SK-N-SH treated with all-trans-retinoic acid at 6 μM for 48 hours (cell line): ENCODE results near the gene CCIN.

Experiments used
- ATAC-seq: fragments of 200-7000 bp; cut with Tn5 transposase; 3 replicates; pipeline ENCODE4 v1.9.1; 2020; ENCODE audit warnings: mild to moderate bottlenecking, moderate library complexity
- ARNTL ChIP-seq: fragments of 450-650 bp; formaldehyde crosslinking; IDR thresholded peaks from 2 replicates; pipeline ENCODE4 v1.5.0; 2020; ENCODE audit warnings: low read depth, mild to moderate bottlenecking, moderate library complexity, borderline replicate concordance
- BACH2 ChIP-seq: fragments of 250-450 bp; sonication (Bioruptor Pico); IDR thresholded peaks from 2 replicates; pipeline ENCODE4 v1.9.0; 2021; ENCODE audit warnings: mild to moderate bottlenecking, borderline replicate concordance
- CREB5 ChIP-seq: fragments of 250-450 bp; sonication (Bioruptor Pico); IDR thresholded peaks from 2 replicates; pipeline ENCODE4 v1.5.1; 2020; ENCODE audit warnings: low read depth, mild to moderate bottlenecking, moderate library complexity
- CSRNP3 ChIP-seq: fragments of 250-450 bp; sonication (Bioruptor Pico); IDR thresholded peaks from 2 replicates; pipeline ENCODE4 v1.5.1; 2021; ENCODE audit warnings: mild to moderate bottlenecking, moderate library complexity
- ESRRG ChIP-seq: fragments of 250-450 bp; sonication (Bioruptor Pico); IDR thresholded peaks from 2 replicates; pipeline ENCODE4 v1.6.1; 2021; ENCODE audit warnings: mild to moderate bottlenecking
- GLIS3 ChIP-seq: fragments of 250-450 bp; sonication (Bioruptor Pico); IDR thresholded peaks from 2 replicates; pipeline ENCODE4 v1.5.0; 2020; ENCODE audit warnings: mild to moderate bottlenecking, moderate library complexity
- ISL1 ChIP-seq: fragments of 250-450 bp; sonication (Bioruptor Pico); IDR thresholded peaks from 2 replicates; pipeline ENCODE4 v2.1.2; 2022; ENCODE audit warnings: mild to moderate bottlenecking, moderate library complexity
- OSR1 ChIP-seq: fragments of 250-450 bp; sonication (Bioruptor Pico); IDR thresholded peaks from 2 replicates; pipeline ENCODE4 v1.8.0; 2022; ENCODE audit warnings: moderate library complexity, mild to moderate bottlenecking, inconsistent platforms
- POU6F1 ChIP-seq: fragments of 250-450 bp; sonication (Bioruptor Pico); IDR thresholded peaks from 2 replicates; pipeline ENCODE4 v1.8.0; 2021; ENCODE audit warnings: low read depth, mild to moderate bottlenecking, moderate library complexity, borderline replicate concordance
- PPARA ChIP-seq: fragments of 250-450 bp; sonication (Bioruptor Pico); IDR thresholded peaks from 2 replicates; pipeline ENCODE4 v1.5.0; 2020; ENCODE audit warnings: mild to moderate bottlenecking, borderline replicate concordance
- RARB ChIP-seq: fragments of 250-450 bp; sonication (Bioruptor Pico); IDR thresholded peaks from 2 replicates; pipeline ENCODE4 v1.8.0; 2021; ENCODE audit warnings: mild to moderate bottlenecking, moderate library complexity
- SNAI2 ChIP-seq: fragments of 250-450 bp; sonication (Bioruptor Pico); IDR thresholded peaks from 2 replicates; pipeline ENCODE4 v1.5.0; 2020; ENCODE audit warnings: mild to moderate bottlenecking, moderate library complexity
- TCF4 ChIP-seq: fragments of 250-450 bp; sonication (Bioruptor Pico); IDR thresholded peaks from 2 replicates; pipeline ENCODE4 v1.8.0; 2021; ENCODE audit warnings: mild to moderate bottlenecking, moderate library complexity, borderline replicate concordance
- TOX ChIP-seq: fragments of 250-450 bp; sonication (Bioruptor Pico); IDR thresholded peaks from 2 replicates; pipeline ENCODE4 v1.8.0; 2021; ENCODE audit warnings: mild to moderate bottlenecking, moderate library complexity, borderline replicate concordance
- TSHZ2 ChIP-seq: fragments of 250-450 bp; sonication (Bioruptor Pico); IDR thresholded peaks from 2 replicates; pipeline ENCODE4 v1.5.0; 2020; ENCODE audit warnings: mild to moderate bottlenecking, moderate library complexity
- ZFP3 ChIP-seq: fragments of 250-450 bp; sonication (Bioruptor Pico); IDR thresholded peaks from 2 replicates; pipeline ENCODE4 v1.5.0; 2020; ENCODE audit warnings: mild to moderate bottlenecking, moderate library complexity
- ZFP30 ChIP-seq: fragments of 450-650 bp; formaldehyde crosslinking; IDR thresholded peaks from 2 replicates; pipeline ENCODE4 v1.5.0; 2022; ENCODE audit warnings: mild to moderate bottlenecking, moderate library complexity
- ZNF565 ChIP-seq: fragments of 450-650 bp; formaldehyde crosslinking; conservative IDR thresholded peaks from 2 replicates; pipeline ENCODE4 v1.5.0; 2020; ENCODE audit warnings: low read depth, mild to moderate bottlenecking, moderate library complexity
- ZNF70 ChIP-seq: fragments of 450-650 bp; formaldehyde crosslinking; IDR thresholded peaks from 2 replicates; pipeline ENCODE4 v1.5.0; 2020; ENCODE audit warnings: mild to moderate bottlenecking, moderate library complexity
- ZNF8 ChIP-seq: fragments of 450-650 bp; formaldehyde crosslinking; IDR thresholded peaks from 2 replicates; pipeline ENCODE4 v1.5.0; 2020; ENCODE audit warnings: mild to moderate bottlenecking, moderate library complexity

The CCIN gene

GRCh38 chr9:36121971-36122370 lies 47.2 kb upstream of the CCIN start:
- no peak for TF ChIP-seq CSRNP3 (CRISPR knock-in tag)
- no peak for TF ChIP-seq TCF4 (CRISPR knock-in tag)
- TF ChIP-seq ZNF70 (CRISPR knock-in tag): no peak
- TF ChIP-seq PPARA (CRISPR knock-in tag): no peak
- no peak for TF ChIP-seq OSR1
- TF ChIP-seq ZNF8 (CRISPR knock-in tag): no peak
- TF ChIP-seq BACH2 (CRISPR knock-in tag): no peak
- TF ChIP-seq ISL1: no peak
- no peak for TF ChIP-seq ARNTL (CRISPR knock-in tag)
- no peak for ATAC-seq

DNA sequence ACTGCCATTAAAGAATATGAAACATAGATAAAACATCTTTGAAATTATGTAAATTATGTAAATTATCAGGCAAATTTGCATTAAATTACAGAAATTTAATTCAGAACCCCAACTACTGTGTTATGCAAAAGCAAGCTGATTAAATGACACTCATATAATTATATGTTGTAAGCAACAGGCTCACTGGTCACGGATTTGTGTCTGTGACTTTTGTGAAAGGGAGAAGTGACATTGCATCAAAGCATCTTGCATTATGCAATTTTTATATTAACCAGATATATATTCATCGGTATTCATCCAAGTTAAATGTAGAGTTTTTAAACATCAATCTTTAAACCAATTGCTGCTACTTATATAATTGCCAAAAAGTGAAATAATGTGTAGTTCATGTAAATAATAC lies 45.7 kb upstream of the CCIN start:
- TF ChIP-seq ZNF565 (CRISPR knock-in tag) (no peak), ZFP3 (CRISPR knock-in tag) (no peak), SNAI2 (CRISPR knock-in tag) (no peak), GLIS3 (CRISPR knock-in tag) (no peak), CREB5 (CRISPR knock-in tag) (no peak), ARNTL (CRISPR knock-in tag) (no peak), PPARA (CRISPR knock-in tag) (no peak), ESRRG (CRISPR knock-in tag) (no peak), RARB (CRISPR knock-in tag) (no peak), ISL1 (no peak), TSHZ2 (CRISPR knock-in tag) (no peak), ZNF8 (CRISPR knock-in tag) (no peak), POU6F1 (CRISPR knock-in tag) (no peak)
- no peak for ATAC-seq

GRCh38 chr9:36125062-36125855 lies 43.9 kb upstream of the CCIN start:
- TF ChIP-seq ZNF8 (CRISPR knock-in tag) (no peak), ZNF70 (CRISPR knock-in tag) (no peak), GLIS3 (CRISPR knock-in tag) (no peak), CREB5 (CRISPR knock-in tag) (no peak), ZNF565 (CRISPR knock-in tag) (no peak), CSRNP3 (CRISPR knock-in tag) (no peak), TOX (no peak), ISL1 (no peak), ZFP30 (CRISPR knock-in tag) (no peak), PPARA (CRISPR knock-in tag) (no peak), POU6F1 (CRISPR knock-in tag) (no peak), BACH2 (CRISPR knock-in tag) (no peak)
- ATAC-seq: no peak
